ENCODE measurements around the gene PTPA.

PTPA gene

DNA sequence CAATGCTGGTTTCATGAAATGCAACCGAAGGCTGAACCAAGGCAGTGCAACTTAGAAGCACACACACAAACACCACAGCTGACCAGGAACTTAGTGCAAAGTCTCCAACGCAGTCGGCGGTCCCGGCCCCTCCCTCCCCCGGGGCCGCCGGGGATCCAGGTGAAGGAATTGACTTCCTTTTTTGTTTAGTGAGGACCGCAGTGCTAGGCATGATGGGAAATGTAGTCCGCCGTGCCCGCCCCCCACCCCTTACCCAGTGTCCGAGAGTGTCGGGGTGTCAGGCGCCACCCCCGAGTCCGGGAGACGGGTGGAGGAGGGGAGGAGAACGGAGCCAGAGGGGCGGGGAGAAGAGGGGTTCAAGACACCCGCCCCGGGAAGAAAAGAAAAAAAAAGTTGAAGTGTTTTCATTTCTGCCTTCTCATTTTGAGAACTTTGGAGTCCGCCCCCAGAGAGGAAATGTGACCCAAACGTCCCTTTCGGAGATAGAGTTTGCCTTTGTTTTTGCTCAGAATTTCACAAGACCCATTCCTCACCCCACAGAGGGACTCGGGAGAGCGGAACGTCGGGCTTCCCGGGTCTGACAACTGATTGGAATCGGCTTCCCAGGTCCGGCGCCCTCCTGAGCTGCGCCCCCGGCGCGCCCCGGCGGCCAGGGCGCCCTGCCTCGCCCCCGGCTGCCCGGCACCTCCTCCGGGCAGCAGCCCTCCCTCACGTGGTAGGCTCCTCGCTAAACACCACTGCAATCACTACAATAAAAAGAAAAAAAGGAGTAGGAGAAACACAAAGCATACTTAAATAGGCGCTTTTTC, 64.8 kb downstream of the PTPA start:
- peak overlapping the region; percentile 99 for H3K27ac ChIP-seq
- TF ChIP-seq ZFX (IDR thresholded peaks at IDR 0.05; ENCODE audit: borderline replicate concordance): no peak
- no peak for TF ChIP-seq CTCF (IDR thresholded peaks at IDR 0.05)

- no peak for TF ChIP-seq CTCF (IDR thresholded peaks at IDR 0.05)
- no peak for TF ChIP-seq ZFX (IDR thresholded peaks at IDR 0.05; ENCODE audit: borderline replicate concordance)
- H3K27ac ChIP-seq: peak overlapping the region; percentile 99
Observed at GRCh38 chr9:129176701-129177442, 65.7 kb downstream of the PTPA start.

GRCh38 chr9:129177443-129177790, 66.2 kb downstream of the PTPA start:
- peak overlapping the region; percentile 99 for H3K27ac ChIP-seq

DNA sequence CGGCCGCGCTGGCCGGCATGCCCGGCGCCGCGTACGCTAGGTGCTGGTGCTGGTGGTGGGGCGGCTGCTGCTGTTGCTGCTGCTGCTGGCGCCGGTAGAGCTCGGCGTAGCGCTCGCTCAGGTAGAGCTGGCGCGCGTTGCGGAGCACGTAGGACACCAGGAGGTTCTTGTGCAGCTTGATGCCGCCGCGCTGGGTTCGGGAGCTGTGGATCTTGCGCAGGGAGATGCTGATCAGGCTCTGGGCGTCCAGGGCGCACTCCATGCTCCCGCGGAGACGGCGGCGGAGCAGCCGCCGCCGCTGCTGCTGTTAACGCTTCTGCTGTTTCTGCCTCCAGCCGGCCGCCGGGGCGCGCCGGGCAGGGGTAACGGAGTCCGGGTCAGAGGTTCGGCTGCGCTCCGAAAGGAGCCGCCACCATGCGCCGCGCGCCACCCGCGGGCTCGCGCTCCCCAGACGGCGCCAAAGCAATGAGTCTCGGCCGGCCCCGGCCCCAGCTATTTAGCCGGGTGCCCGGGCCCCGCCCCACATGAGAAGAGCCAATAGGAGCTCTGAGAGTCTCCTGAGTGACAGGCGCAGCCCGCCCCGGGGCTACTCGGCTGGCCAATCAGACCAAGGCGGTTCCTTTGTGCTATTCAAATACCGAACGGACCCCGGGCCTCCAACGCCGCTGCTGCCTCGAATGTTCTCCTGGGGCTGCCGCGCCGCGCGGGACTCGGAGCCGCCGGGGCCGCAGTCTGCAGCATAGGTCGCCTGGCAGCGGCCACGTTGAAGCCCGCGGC, 66.8 kb downstream of the PTPA start, which contains the start of gene IER5L:
IER5L (minus strand) TSS at position 471 of the 777 bp plus-strand sequence; CDS start at position 262, 209 bp downstream.
- no peak for TF ChIP-seq CTCF (IDR thresholded peaks at IDR 0.05)
- TF ChIP-seq ZFX (IDR thresholded peaks at IDR 0.05; ENCODE audit: borderline replicate concordance): no peak
- H3K27ac ChIP-seq: peak within 1 kb of the TSS; percentile 99

More at GRCh38 chr9:129177443-129177790, 66.2 kb downstream of the PTPA start:
- TF ChIP-seq CTCF (IDR thresholded peaks at IDR 0.05) (no peak), ZFX (IDR thresholded peaks at IDR 0.05; ENCODE audit: borderline replicate concordance) (no peak)

- peak overlapping the region; percentile 99 for H3K27ac ChIP-seq
- TF ChIP-seq CTCF (IDR thresholded peaks at IDR 0.05) (no peak), ZFX (IDR thresholded peaks at IDR 0.05; ENCODE audit: borderline replicate concordance) (no peak)
Observed at GRCh38 chr9:129178568-129179382, 67.6 kb downstream of the PTPA start.

DNA sequence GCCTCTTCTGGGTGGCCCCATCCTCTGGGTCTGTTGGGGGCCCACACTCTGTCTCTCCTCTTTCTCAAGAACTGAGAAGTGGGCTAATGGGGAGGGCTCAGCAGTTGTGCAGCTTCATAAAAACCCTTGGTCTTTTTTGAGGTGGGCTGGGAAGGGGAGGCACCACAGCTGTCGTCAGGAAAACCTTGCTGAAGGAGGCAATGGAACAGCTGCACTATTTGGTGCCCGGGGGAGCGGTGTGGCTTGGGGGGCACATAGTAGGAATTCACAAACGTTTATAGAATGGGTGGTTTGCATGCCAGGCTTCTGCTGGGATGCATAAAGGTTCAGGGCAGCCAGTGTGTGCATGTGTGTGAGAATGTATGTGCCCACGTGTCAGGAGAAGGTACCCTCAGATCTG, 70.0 kb downstream of the PTPA start:
- H3K27ac ChIP-seq: no peak overlapping the region
- TF ChIP-seq CTCF (IDR thresholded peaks at IDR 0.05) (no peak), ZFX (IDR thresholded peaks at IDR 0.05; ENCODE audit: borderline replicate concordance) (no peak)
